GM18867 (cell line): ENCODE measurements around the gene LAMC1.

Source experiments
- ATAC-seq: cut with Tn5 transposase; IDR thresholded peaks from one replicate; pipeline ENCODE4 v1.9.1; 2021; ENCODE audit warnings: mild to moderate bottlenecking, moderate library complexity; ENCODE audit not compliant: unreplicated experiment

The LAMC1 gene

GRCh38 chr1:183075861-183076260 is 52.6 kb downstream of the LAMC1 start:
- ATAC-seq, result no peak

- no peak for ATAC-seq
Observed at GRCh38 chr1:183077097-183077496, 53.9 kb downstream of the LAMC1 start.

GRCh38 chr1:183079712-183080388 is 56.6 kb downstream of the LAMC1 start:
- ATAC-seq, result no peak

- no peak for ATAC-seq
Observed at GRCh38 chr1:183080406-183080805, 57.2 kb downstream of the LAMC1 start.

GRCh38 chr1:183081402-183082120 is 58.3 kb downstream of the LAMC1 start:
- no peak for ATAC-seq

- no peak for ATAC-seq
Observed at GRCh38 chr1:183082650-183083049, 59.4 kb downstream of the LAMC1 start.

GRCh38 chr1:183087001-183087400 is 63.8 kb downstream of the LAMC1 start:
- no peak for ATAC-seq

GRCh38 chr1:183089025-183089639 is 65.9 kb downstream of the LAMC1 start:
- no peak for ATAC-seq

GRCh38 chr1:183090391-183091006 is 67.3 kb downstream of the LAMC1 start:
- no peak for ATAC-seq

- no peak for ATAC-seq
Observed at GRCh38 chr1:183091181-183091580, 68.0 kb downstream of the LAMC1 start.

GRCh38 chr1:183092350-183092749 is 69.1 kb downstream of the LAMC1 start:
- peak; percentile 63 for ATAC-seq

GRCh38 chr1:183093066-183093668 is 69.9 kb downstream of the LAMC1 start:
- ATAC-seq, result no peak

GRCh38 chr1:183093786-183094298 is 70.6 kb downstream of the LAMC1 start:
- ATAC-seq, result no peak

- ATAC-seq, result no peak
Observed at GRCh38 chr1:183094351-183094750, 71.1 kb downstream of the LAMC1 start.

GRCh38 chr1:183096351-183096750 is 73.1 kb downstream of the LAMC1 start:
- ATAC-seq, result no peak

GRCh38 chr1:183096894-183097293 is 73.7 kb downstream of the LAMC1 start:
- ATAC-seq, result no peak

- ATAC-seq, result no peak
Observed at GRCh38 chr1:183097438-183098051, 74.3 kb downstream of the LAMC1 start.

GRCh38 chr1:183098317-183098716 is 75.1 kb downstream of the LAMC1 start:
- ATAC-seq, result no peak

- ATAC-seq, result no peak
Observed at GRCh38 chr1:183100361-183100974, 77.2 kb downstream of the LAMC1 start.

GRCh38 chr1:183101081-183101480 is 77.9 kb downstream of the LAMC1 start:
- ATAC-seq, result no peak
